Right lobe of liver (tissue), 4 donors: ENCODE data around the gene MAN2B2.

Experiments
- POLR2A ChIP-seq: fragments of 450-650 bp; IDR thresholded peaks from one replicate; pipeline ENCODE4 v1.6.1; 2017; ENCODE audit warnings: antibody characterized with exemption, mild to moderate bottlenecking
- TF ChIP-seq, protein P1 (sequence below), 4 donors: fragments of 200-600 bp in 3 of 4; fragments of 450-650 bp in 1 of 4; IDR thresholded peaks; one replicate each; pipeline versions ENCODE4 v1.5.1 to v1.8.0; 2016 to 2022; ENCODE audit warnings: antibody characterized with exemption in 4 of 4, mild to moderate bottlenecking in 2 of 4
- donor health status: DM: no; HTN: no; CAD: no.
- donor health status: DM: no; HTN: no; CAD: no.
- donor health status: DM: no; HTN: yes; CAD: no.

DNA sequence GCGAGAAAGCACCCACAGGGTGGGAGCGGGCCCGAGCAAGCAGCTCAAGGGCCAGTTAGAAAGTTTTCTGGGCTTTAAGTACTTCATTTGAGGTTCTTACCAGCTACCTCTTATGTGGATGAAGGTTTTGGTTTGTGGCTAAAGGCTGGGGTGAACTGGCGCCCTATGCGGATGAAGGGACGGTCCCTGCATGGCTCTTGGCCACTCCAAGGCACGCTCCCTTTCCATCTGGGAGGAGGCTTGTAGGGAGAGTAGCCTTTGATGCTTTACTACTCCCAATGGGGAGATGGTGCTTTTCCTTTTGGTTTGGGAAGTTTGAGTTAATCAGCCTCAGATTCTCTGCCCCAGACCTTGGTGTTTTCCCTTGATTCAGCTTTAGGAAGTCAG is 83.2 kb downstream of the MAN2B2 start:
- no peak for TF ChIP-seq POLR2A
- TF ChIP-seq, protein P1, sequence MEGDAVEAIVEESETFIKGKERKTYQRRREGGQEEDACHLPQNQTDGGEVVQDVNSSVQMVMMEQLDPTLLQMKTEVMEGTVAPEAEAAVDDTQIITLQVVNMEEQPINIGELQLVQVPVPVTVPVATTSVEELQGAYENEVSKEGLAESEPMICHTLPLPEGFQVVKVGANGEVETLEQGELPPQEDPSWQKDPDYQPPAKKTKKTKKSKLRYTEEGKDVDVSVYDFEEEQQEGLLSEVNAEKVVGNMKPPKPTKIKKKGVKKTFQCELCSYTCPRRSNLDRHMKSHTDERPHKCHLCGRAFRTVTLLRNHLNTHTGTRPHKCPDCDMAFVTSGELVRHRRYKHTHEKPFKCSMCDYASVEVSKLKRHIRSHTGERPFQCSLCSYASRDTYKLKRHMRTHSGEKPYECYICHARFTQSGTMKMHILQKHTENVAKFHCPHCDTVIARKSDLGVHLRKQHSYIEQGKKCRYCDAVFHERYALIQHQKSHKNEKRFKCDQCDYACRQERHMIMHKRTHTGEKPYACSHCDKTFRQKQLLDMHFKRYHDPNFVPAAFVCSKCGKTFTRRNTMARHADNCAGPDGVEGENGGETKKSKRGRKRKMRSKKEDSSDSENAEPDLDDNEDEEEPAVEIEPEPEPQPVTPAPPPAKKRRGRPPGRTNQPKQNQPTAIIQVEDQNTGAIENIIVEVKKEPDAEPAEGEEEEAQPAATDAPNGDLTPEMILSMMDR (IDR thresholded peaks at IDR 0.05), result no peak
